GF-D8 (cell line): Measurements from ENCODE around the gene NUP210.
"Not testable (repeated sequence)": the region's sequence is repeated elsewhere in the genome, so short reads cannot be mapped to it uniquely, and the experiment has no call there.

ENCODE experiments used
- DNase-seq: peaks from one replicate; lab custom pipeline; 2025; lab: John Stamatoyannopoulos, UW

The NUP210 gene

GRCh38 chr3:13420045-13420830 lies at the start of gene NUP210:
TSS of gene NUP210 (minus strand) at chr3:13420322. CDS start at chr3:13420226, 96 bp downstream.
- DNase-seq: peak; percentile 32

GRCh38 chr3:13466781-13467180 lies 46.7 kb upstream of the NUP210 start:
- DNase-seq: no peak

GRCh38 chr3:13465236-13465873 lies 45.2 kb upstream of the NUP210 start:
- no peak for DNase-seq

- DNase-seq: no peak
Observed at GRCh38 chr3:13463618-13464400, 43.7 kb upstream of the NUP210 start.

GRCh38 chr3:13462822-13463221 lies 42.7 kb upstream of the NUP210 start:
- DNase-seq: no peak

GRCh38 chr3:13462125-13462629 lies 42.1 kb upstream of the NUP210 start:
- no peak for DNase-seq

- no peak for DNase-seq
Observed at GRCh38 chr3:13461169-13462124, 41.3 kb upstream of the NUP210 start.

- no peak for DNase-seq
Observed at GRCh38 chr3:13460341-13460736, 40.2 kb upstream of the NUP210 start.

GRCh38 chr3:13459605-13460340 lies 39.7 kb upstream of the NUP210 start:
- no peak for DNase-seq

GRCh38 chr3:13457593-13457992 lies 37.5 kb upstream of the NUP210 start:
- no peak for DNase-seq

- DNase-seq: no peak
Observed at GRCh38 chr3:13455644-13456043, 35.5 kb upstream of the NUP210 start.

GRCh38 chr3:13452490-13453335 lies 32.6 kb upstream of the NUP210 start:
- peak; percentile 10 for DNase-seq

GRCh38 chr3:13451301-13451673 lies 31.2 kb upstream of the NUP210 start:
- DNase-seq: no peak

- not testable (repeated sequence) for DNase-seq
Observed at GRCh38 chr3:13442882-13443281, 22.8 kb upstream of the NUP210 start.

- no peak for DNase-seq
Observed at GRCh38 chr3:13440204-13440817, 20.2 kb upstream of the NUP210 start.

- not testable (repeated sequence) for DNase-seq
Observed at GRCh38 chr3:13436213-13436612, 16.1 kb upstream of the NUP210 start.

GRCh38 chr3:13433912-13434311 lies 13.8 kb upstream of the NUP210 start:
- DNase-seq: no peak

GRCh38 chr3:13432093-13432492 lies 12.0 kb upstream of the NUP210 start:
- no peak for DNase-seq

GRCh38 chr3:13430411-13430875 lies 10.3 kb upstream of the NUP210 start:
- not testable (repeated sequence) for DNase-seq
